ENCODE measurements around the gene DIP2C.

- TF ChIP-seq CTCF (IDR thresholded peaks at IDR 0.05; ENCODE audit: borderline replicate concordance, extremely low read depth, low read length, poor library complexity, severe bottlenecking) (no peak), EZH2 (IDR thresholded peaks at IDR 0.05; ENCODE audit: borderline replicate concordance, low read depth, low read length, severe bottlenecking) (no peak)
Observed at GRCh38 chr10:350981-351501, 338.4 kb downstream of the DIP2C start.

Data from DND-41 (cell line).